H9 (cell line): ENCODE data around the gene PIP5K1A. TPM values are rescaled to one million over a fixed set of nuclear protein-coding genes. Genes with fewer than 3 reads are reported as not detected.

Experiments used
- DNase-seq: peaks from one replicate; pipeline ENCODE4 v3.0.0-alpha.2; 2017
- H2AFZ ChIP-seq: one replicate; pipeline ENCODE4 v1.6.1; 2013; ENCODE audit warnings: mild to moderate bottlenecking, low read length, control low read depth, moderate library complexity
- H2AK5ac ChIP-seq: 2 replicates; pipeline ENCODE4 v1.6.1; 2013; ENCODE audit warnings: low read length, control low read depth, mixed read lengths; ENCODE audit not compliant: insufficient read length
- H2BK120ac ChIP-seq: one replicate; pipeline ENCODE4 v1.6.1; 2013; ENCODE audit warnings: low read depth, mild to moderate bottlenecking, low read length, control low read depth, inconsistent platforms; ENCODE audit not compliant: poor library complexity, severe bottlenecking
- H2BK12ac ChIP-seq: 2 replicates; pipeline ENCODE4 v1.6.1; 2013; ENCODE audit warnings: low read length, control low read depth, mixed read lengths, low read depth; ENCODE audit not compliant: insufficient read length
- H2BK15ac ChIP-seq: 2 replicates; pipeline ENCODE4 v1.6.1; 2013; ENCODE audit warnings: low read depth, low read length, control low read depth
- H2BK20ac ChIP-seq: one replicate; pipeline ENCODE4 v1.6.1; 2013; ENCODE audit warnings: low read depth, mild to moderate bottlenecking, low read length, control low read depth, inconsistent platforms; ENCODE audit not compliant: poor library complexity, severe bottlenecking
- H2BK5ac ChIP-seq: 2 replicates; pipeline ENCODE4 v1.6.1; 2013; ENCODE audit warnings: low read length, control low read depth, mixed read lengths; ENCODE audit not compliant: insufficient read length
- H3K14ac ChIP-seq: 2 replicates; pipeline ENCODE4 v1.6.1; 2013; ENCODE audit warnings: low read length, control low read depth; ENCODE audit not compliant: insufficient read depth
- H3K18ac ChIP-seq: 2 replicates; pipeline ENCODE4 v1.6.1; 2013; ENCODE audit warnings: low read depth, mild to moderate bottlenecking, mixed read lengths, low read length, control low read depth; ENCODE audit not compliant: insufficient read length
- H3K23ac ChIP-seq: 2 replicates; pipeline ENCODE4 v1.6.1; 2013; ENCODE audit warnings: low read length, control low read depth, mixed read lengths, low read depth; ENCODE audit not compliant: insufficient read length
- H3K23me2 ChIP-seq: 2 replicates; pipeline ENCODE4 v1.6.1; 2013; ENCODE audit warnings: low read depth, mild to moderate bottlenecking, mixed read lengths, low read length, control low read depth; ENCODE audit not compliant: insufficient read length, poor library complexity, severe bottlenecking
- H3K27ac ChIP-seq: 2 replicates; pipeline ENCODE4 v1.5.1; 2013; ENCODE audit warnings: low read length, control low read depth, mixed read lengths, low read depth; ENCODE audit not compliant: insufficient read length
- H3K27me3 ChIP-seq: 2 replicates; pipeline ENCODE4 v1.6.1; 2013; ENCODE audit warnings: low read length, control low read depth, inconsistent platforms; ENCODE audit not compliant: insufficient read depth
- H3K4ac ChIP-seq: 2 replicates; pipeline ENCODE4 v1.6.1; 2013; ENCODE audit warnings: low read depth, mild to moderate bottlenecking, control low read depth, inconsistent platforms, low read length, moderate library complexity
- H3K4me1 ChIP-seq: 2 replicates; pipeline ENCODE4 v1.6.1; 2013; ENCODE audit warnings: low read length, control low read depth, inconsistent platforms; ENCODE audit not compliant: insufficient read depth
- H3K4me2 ChIP-seq: 2 replicates; pipeline ENCODE4 v1.6.1; 2013; ENCODE audit warnings: low read length, control low read depth, mixed read lengths; ENCODE audit not compliant: insufficient read length, insufficient read depth
- H3K56ac ChIP-seq: 2 replicates; pipeline ENCODE4 v1.6.1; 2013; ENCODE audit warnings: low read depth, mild to moderate bottlenecking, mixed read lengths, low read length, control low read depth; ENCODE audit not compliant: insufficient read length
- H3K79me1 ChIP-seq: 2 replicates; pipeline ENCODE4 v1.6.1; 2013; ENCODE audit warnings: low read depth, mild to moderate bottlenecking, moderate library complexity, low read length, control low read depth, inconsistent platforms; ENCODE audit not compliant: insufficient read depth, poor library complexity, severe bottlenecking
- H3K79me2 ChIP-seq: 2 replicates; pipeline ENCODE4 v1.6.1; 2013; ENCODE audit warnings: low read length, control low read depth, inconsistent platforms; ENCODE audit not compliant: insufficient read depth
- H3K9ac ChIP-seq: 2 replicates; pipeline ENCODE4 v1.6.1; 2013; ENCODE audit warnings: low read length, control low read depth, mixed read lengths; ENCODE audit not compliant: insufficient read length; ENCODE audit errors: extremely low read depth
- H3K9me3 ChIP-seq: one replicate; pipeline ENCODE4 v1.6.1; 2013; ENCODE audit warnings: low read depth, low read length, inconsistent platforms; ENCODE audit not compliant: control insufficient read depth
- H3T11ph ChIP-seq: one replicate; pipeline ENCODE4 v1.6.1; 2013; ENCODE audit warnings: mild to moderate bottlenecking, low read length, control low read depth, inconsistent platforms
- H4K20me1 ChIP-seq: one replicate; pipeline ENCODE4 v1.6.1; 2013; ENCODE audit not compliant: control insufficient read depth, insufficient read length, insufficient read depth
- H4K5ac ChIP-seq: 2 replicates; pipeline ENCODE4 v1.6.1; 2013; ENCODE audit warnings: low read depth, mild to moderate bottlenecking, mixed read lengths, low read length, control low read depth; ENCODE audit not compliant: insufficient read length
- H4K8ac ChIP-seq: replicated peaks from 2 replicates; pipeline ENCODE4 v1.6.1; 2013; ENCODE audit warnings: low read length, control low read depth, mixed read lengths, low read depth; ENCODE audit not compliant: insufficient read length
- H4K91ac ChIP-seq: 2 replicates; pipeline ENCODE4 v1.6.1; 2013; ENCODE audit warnings: low read depth, mild to moderate bottlenecking, moderate library complexity, mixed read lengths, low read length, control low read depth; ENCODE audit not compliant: insufficient read length
- H3K27ac Mint-ChIP-seq, 3 experiments: 2 replicates in 2 of 3; 3 replicates in 1 of 3; pipeline ENCODE4 v1.8.0; 2020 to 2021; ENCODE audit warnings: mixed read lengths in 3 of 3, mild to moderate bottlenecking in 1 of 3, moderate library complexity in 1 of 3
- H3K27me3 Mint-ChIP-seq: 2 replicates; pipeline ENCODE4 v1.8.0; 2021; ENCODE audit warnings: low read depth, mild to moderate bottlenecking, moderate library complexity, mixed read lengths
- H3K36me3 Mint-ChIP-seq, 3 experiments: 2 replicates in 2 of 3; 3 replicates in 1 of 3; pipeline ENCODE4 v1.8.0; 2020 to 2021; ENCODE audit warnings: low read depth in 3 of 3, mixed read lengths in 3 of 3; ENCODE audit not compliant: insufficient read depth in 1 of 3
- H3K4me1 Mint-ChIP-seq, 2 experiments: 2 replicates each; pipeline ENCODE4 v1.8.0; 2020; ENCODE audit warnings: mixed read lengths in 2 of 2
- H3K4me3 Mint-ChIP-seq, 2 experiments: 2 replicates in 1 of 2; 3 replicates in 1 of 2; pipeline ENCODE4 v1.8.0; 2020 to 2021; ENCODE audit warnings: mild to moderate bottlenecking in 2 of 2, mixed read lengths in 2 of 2, moderate library complexity in 1 of 2
- H3K9me3 Mint-ChIP-seq, 2 experiments: 2 replicates in 1 of 2; 3 replicates in 1 of 2; pipeline ENCODE4 v1.8.0; 2020; ENCODE audit warnings: mild to moderate bottlenecking in 2 of 2, mixed read lengths in 2 of 2, moderate library complexity in 1 of 2
- WGBS: extraction: QIAGEN DNeasy Blood & Tissue Kit; methylation state at CpG from one replicate; pipeline ENCODE4 v1.1.7; 2013; ENCODE audit warnings: missing lambda C conversion rate, low lambda C conversion rate, mixed read lengths; ENCODE audit not compliant: insufficient read length; ENCODE audit errors: extremely low coverage; 5-methylcytosine and 5-hydroxymethylcytosine counted together
- total RNA-seq: library from RNA; stranded (reverse); gene quantifications from 2 replicates; pipeline ENCODE4 v1.2.1, GENCODE V29; 2021
- TF ChIP-seq, protein P1 (sequence below): fragments of 200-600 bp; sonication (generic); conservative IDR thresholded peaks from 3 replicates; pipeline ENCODE4 v1.8.0; 2021; ENCODE audit warnings: antibody characterized with exemption, mild to moderate bottlenecking

Gene PIP5K1A
- total RNA-seq, 1 experiment from 2014 or later, result 94.6 TPM

DNA sequence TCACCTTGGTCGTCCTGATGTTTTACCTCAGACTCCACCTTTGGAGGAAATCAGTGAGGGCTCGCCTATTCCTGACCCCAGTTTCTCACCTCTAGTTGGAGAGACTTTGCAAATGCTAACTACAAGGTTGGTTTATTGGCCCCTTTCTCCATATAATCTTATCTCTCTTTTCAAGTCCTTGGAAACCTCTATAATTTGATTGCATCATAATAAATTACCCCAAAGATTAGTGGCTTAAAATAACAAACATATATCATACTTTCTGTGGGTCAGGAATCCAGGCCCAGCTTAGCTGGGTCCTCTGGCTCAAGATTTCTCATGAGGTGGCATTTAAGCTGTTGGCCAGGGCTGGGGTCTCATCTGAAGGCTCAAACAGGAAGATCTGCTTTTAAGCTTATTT is 44.1 kb downstream of the PIP5K1A start:
- no peak overlapping the region for H3K4me2 ChIP-seq
- Mint-ChIP-seq H3K4me3 (no peak overlapping the region), H3K9me3 (no peaks in the 10 kb centered on the region), H3K36me3 (peaks cover 61 to 98% (median 93%) of the 10 kb centered on the region in 3 experiments), H3K4me1 (no peaks in the 10 kb centered on the region), H3K27me3 (no peaks in the 10 kb centered on the region), H3K27ac (no peak overlapping the region; a peak in 1 of 7 replicates)
- no peak overlapping the region for H2BK20ac ChIP-seq
- no peak overlapping the region for H2BK120ac ChIP-seq
- H3K56ac ChIP-seq, result no peak overlapping the region
- H3K4ac ChIP-seq, result no peak overlapping the region
- no peaks in the 10 kb centered on the region for H3K23me2 ChIP-seq
- H3K9me3 ChIP-seq, result no peaks in the 10 kb centered on the region
- no peak for DNase-seq
- no peak overlapping the region for H3K23ac ChIP-seq
- WGBS, result no CpG with 5 or more reads among the region's 2 CpGs
- no peak overlapping the region for H4K5ac ChIP-seq
- no peak overlapping the region for H3K18ac ChIP-seq
- no peaks in the 10 kb centered on the region for H3K79me1 ChIP-seq
- no peaks in the 10 kb centered on the region for H3K27me3 ChIP-seq
- no peak overlapping the region for H3K27ac ChIP-seq
- H2AK5ac ChIP-seq, result no peak overlapping the region
- no peak overlapping the region for H2AFZ ChIP-seq
- no peak overlapping the region for H4K8ac ChIP-seq
- H3K14ac ChIP-seq, result no peak overlapping the region
- no peaks in the 10 kb centered on the region for H3K79me2 ChIP-seq
- no peak overlapping the region for H2BK12ac ChIP-seq
- no peaks in the 10 kb centered on the region for H4K20me1 ChIP-seq
- H3K9ac ChIP-seq, result no peak overlapping the region
- no peak overlapping the region for H3T11ph ChIP-seq
- no peak overlapping the region for H2BK15ac ChIP-seq
- H4K91ac ChIP-seq, result no peak overlapping the region
- H3K4me1 ChIP-seq, result no peaks in the 10 kb centered on the region
- no peak overlapping the region for H2BK5ac ChIP-seq
- TF ChIP-seq, protein P1, sequence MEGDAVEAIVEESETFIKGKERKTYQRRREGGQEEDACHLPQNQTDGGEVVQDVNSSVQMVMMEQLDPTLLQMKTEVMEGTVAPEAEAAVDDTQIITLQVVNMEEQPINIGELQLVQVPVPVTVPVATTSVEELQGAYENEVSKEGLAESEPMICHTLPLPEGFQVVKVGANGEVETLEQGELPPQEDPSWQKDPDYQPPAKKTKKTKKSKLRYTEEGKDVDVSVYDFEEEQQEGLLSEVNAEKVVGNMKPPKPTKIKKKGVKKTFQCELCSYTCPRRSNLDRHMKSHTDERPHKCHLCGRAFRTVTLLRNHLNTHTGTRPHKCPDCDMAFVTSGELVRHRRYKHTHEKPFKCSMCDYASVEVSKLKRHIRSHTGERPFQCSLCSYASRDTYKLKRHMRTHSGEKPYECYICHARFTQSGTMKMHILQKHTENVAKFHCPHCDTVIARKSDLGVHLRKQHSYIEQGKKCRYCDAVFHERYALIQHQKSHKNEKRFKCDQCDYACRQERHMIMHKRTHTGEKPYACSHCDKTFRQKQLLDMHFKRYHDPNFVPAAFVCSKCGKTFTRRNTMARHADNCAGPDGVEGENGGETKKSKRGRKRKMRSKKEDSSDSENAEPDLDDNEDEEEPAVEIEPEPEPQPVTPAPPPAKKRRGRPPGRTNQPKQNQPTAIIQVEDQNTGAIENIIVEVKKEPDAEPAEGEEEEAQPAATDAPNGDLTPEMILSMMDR, result no peak
